Activated T-helper 1 cell treated with anti-CD3 and anti-CD28 coated beads, Interleukin-12 subunit alpha, Interleukin-12 subunit beta, Interleukin-2, Interleukin-4 antibody, amounts not matched to agents 30 ng/mL and 10 ng/mL and 1 ng/mL, durations not matched to agents 14 hours and 24 hours and 36 hours (primary cell): ENCODE measurements around the gene PRR33. TPM values are rescaled to one million over a fixed set of nuclear protein-coding genes. Genes with fewer than 3 reads are reported as not detected.

ENCODE experiments used
- DNase-seq: peaks from one replicate; pipeline ENCODE4 v3.0.0; 2021; ENCODE audit warnings: low spot score
- H3K27ac Mint-ChIP-seq: one replicate; pipeline ENCODE4 v1.8.0; 2021; ENCODE audit warnings: mild to moderate bottlenecking, mixed read lengths
- H3K27me3 Mint-ChIP-seq: one replicate; pipeline ENCODE4 v1.8.0; 2022; ENCODE audit warnings: mild to moderate bottlenecking, moderate library complexity, mixed read lengths; ENCODE audit not compliant: insufficient read depth
- H3K36me3 Mint-ChIP-seq: one replicate; pipeline ENCODE4 v1.8.0; 2021; ENCODE audit warnings: low read depth, mixed read lengths
- H3K4me1 Mint-ChIP-seq: one replicate; pipeline ENCODE4 v1.8.0; 2021; ENCODE audit warnings: low read depth, mixed read lengths
- H3K4me3 Mint-ChIP-seq: one replicate; pipeline ENCODE4 v1.8.0; 2021; ENCODE audit warnings: mild to moderate bottlenecking, moderate library complexity, mixed read lengths
- H3K9me3 Mint-ChIP-seq: one replicate; pipeline ENCODE4 v1.8.0; 2021; ENCODE audit warnings: mixed read lengths
- intact Hi-C: fragments of 100-400 bp; cut with micrococcal nuclease; formaldehyde crosslinking; loops from one replicate; pipeline ENCODE4 v1.15.1; 2024
- total RNA-seq: library from RNA; stranded (reverse); gene quantifications from 2 replicates; pipeline ENCODE4 v1.2.3, GENCODE V29; 2022

Gene PRR33
- total RNA-seq, 1 donor from 2014 or later: 0.05 TPM

DNA sequence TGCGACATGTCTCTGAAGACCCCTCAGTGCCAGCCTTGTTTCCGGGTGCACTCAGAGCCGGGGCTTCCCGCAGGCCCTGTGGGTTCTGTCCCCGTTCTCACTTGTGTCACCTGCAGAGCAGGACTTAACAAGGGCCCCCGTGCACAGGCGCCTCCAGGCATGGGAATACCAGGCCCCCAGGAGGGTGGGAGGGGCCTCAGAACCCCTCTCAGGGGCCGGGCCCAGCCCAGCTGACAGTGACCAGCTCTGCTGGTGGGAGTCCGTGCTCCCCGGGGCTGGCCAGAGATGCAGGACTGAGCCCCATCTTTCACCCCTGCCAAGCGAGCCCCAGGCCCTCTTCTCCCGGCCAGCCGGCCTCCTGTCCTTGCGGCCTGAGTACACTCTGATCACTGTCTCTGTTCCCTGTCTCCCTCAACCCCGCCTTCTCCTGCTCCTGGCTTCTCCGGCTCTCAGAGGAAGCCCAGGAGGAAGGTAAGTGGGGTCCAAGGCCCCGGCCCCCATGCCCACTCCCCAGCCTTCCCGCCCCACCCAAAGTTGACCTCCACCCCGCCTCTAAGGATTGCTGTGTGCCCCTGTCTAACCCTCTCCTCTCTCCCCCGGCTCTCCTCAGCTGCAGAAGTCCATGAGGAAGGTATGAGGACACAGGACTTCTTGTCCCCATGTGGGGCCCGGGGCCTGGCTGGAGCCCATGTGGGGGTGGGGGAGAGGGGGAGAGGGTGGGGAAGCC lies 33.1 kb upstream of the PRR33 start:
- no peak overlapping the region for H3K27ac Mint-ChIP-seq
- H3K36me3 Mint-ChIP-seq: no peaks in the 10 kb centered on the region
- H3K4me1 Mint-ChIP-seq: peaks cover 4% of the 10 kb centered on the region

GRCh38 chr11:1924181-1924580 lies 32.5 kb upstream of the PRR33 start:
- Mint-ChIP-seq H3K4me3 (no peak overlapping the region), H3K9me3 (no peaks in the 10 kb centered on the region), H3K4me1 (peaks cover 4% of the 10 kb centered on the region), H3K27me3 (peaks cover 3% of the 10 kb centered on the region), H3K27ac (no peak overlapping the region), H3K36me3 (no peaks in the 10 kb centered on the region)
- intact Hi-C loops: no loop called here
- DNase-seq: no peak

More for the DNA sequence above, 33.1 kb upstream of the PRR33 start:
- no peak overlapping the region for H3K4me3 Mint-ChIP-seq
- intact Hi-C loops: no loop called here
- H3K27me3 Mint-ChIP-seq: peaks cover 3% of the 10 kb centered on the region
- no peaks in the 10 kb centered on the region for H3K9me3 Mint-ChIP-seq
- no peak for DNase-seq

GRCh38 chr11:1923201-1923956 lies 31.7 kb upstream of the PRR33 start:
- no peaks in the 10 kb centered on the region for H3K36me3 Mint-ChIP-seq

DNA sequence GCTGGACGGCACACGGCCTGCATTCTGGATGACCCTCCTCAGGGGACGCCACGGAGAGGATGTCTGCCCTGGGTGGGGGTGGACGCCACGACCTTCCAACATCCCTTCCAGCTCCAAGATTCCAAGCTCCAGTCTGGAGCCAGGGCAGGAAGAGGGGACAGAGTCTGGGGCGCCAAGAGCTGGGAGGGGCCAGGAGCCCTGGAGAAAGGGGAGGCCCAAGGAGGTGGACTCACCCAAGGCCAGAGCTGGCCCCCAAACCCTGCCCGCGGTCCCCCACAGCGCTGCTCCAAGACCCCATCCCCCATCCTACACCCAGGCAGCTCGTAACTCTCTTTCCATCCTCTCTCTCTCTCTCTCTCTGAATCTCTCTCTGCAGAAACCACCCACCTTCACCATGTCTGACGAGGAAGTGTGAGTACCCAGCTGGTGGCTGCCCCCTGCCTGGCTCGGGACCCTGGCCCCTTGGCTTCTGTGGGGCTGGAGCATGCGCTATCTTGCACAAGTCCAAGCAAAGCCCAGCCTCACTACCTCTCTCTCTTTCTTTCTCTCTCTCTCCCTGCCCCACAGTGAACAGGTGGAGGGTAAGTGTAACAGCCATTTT lies 30.9 kb upstream of the PRR33 start:
- H3K4me3 Mint-ChIP-seq: no peak overlapping the region
- peaks cover 4% of the 10 kb centered on the region for H3K4me1 Mint-ChIP-seq
- no peak overlapping the region for H3K27ac Mint-ChIP-seq
- no peak for DNase-seq
- H3K9me3 Mint-ChIP-seq: no peaks in the 10 kb centered on the region
- H3K36me3 Mint-ChIP-seq: no peaks in the 10 kb centered on the region
- intact Hi-C loops: no loop called here
- peaks cover 3% of the 10 kb centered on the region for H3K27me3 Mint-ChIP-seq

More at GRCh38 chr11:1923201-1923956, 31.7 kb upstream of the PRR33 start:
- H3K27ac Mint-ChIP-seq: no peak overlapping the region
- H3K4me3 Mint-ChIP-seq: no peak overlapping the region
- no peaks in the 10 kb centered on the region for H3K9me3 Mint-ChIP-seq
- intact Hi-C loops: no loop called here
- H3K27me3 Mint-ChIP-seq: peaks cover 3% of the 10 kb centered on the region
- peaks cover 4% of the 10 kb centered on the region for H3K4me1 Mint-ChIP-seq
- no peak for DNase-seq

DNA sequence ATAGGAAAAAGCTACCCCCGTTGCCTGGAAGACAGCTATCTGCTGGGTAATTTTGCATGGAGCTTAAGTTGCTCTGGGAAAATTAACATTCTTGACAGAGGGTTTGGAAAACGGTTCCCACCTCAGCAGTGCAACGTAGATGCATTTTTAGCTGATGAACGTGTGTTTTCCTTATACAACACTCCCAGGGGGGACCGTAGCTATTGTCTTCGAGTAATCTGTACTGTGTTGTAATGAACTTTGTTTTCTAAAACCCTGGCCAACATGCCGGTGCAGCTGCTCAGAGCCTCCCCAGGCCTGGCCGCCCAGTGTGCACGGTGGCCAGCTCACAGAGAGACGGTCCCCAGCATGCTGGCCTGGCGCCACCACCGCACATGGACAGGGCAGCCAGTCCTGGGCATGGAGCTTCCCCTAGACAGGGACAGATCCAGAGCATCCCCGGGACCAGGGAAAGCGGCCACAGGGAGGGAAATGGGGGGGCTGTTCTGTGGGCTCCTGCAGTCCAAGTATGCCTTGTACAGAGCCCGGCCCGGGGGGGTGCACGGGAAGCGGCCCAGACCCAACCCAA lies 30.0 kb upstream of the PRR33 start:
- intact Hi-C loops: loop anchor here (1.0 kb wide), 1 partner anchor 84 kb away; no protein-coding TSS in a partner anchor
- no peak for DNase-seq
- Mint-ChIP-seq H3K27me3 (peaks cover 3% of the 10 kb centered on the region), H3K4me3 (no peak overlapping the region), H3K4me1 (peaks cover 4% of the 10 kb centered on the region), H3K36me3 (no peaks in the 10 kb centered on the region), H3K9me3 (no peaks in the 10 kb centered on the region), H3K27ac (no peak overlapping the region)

DNA sequence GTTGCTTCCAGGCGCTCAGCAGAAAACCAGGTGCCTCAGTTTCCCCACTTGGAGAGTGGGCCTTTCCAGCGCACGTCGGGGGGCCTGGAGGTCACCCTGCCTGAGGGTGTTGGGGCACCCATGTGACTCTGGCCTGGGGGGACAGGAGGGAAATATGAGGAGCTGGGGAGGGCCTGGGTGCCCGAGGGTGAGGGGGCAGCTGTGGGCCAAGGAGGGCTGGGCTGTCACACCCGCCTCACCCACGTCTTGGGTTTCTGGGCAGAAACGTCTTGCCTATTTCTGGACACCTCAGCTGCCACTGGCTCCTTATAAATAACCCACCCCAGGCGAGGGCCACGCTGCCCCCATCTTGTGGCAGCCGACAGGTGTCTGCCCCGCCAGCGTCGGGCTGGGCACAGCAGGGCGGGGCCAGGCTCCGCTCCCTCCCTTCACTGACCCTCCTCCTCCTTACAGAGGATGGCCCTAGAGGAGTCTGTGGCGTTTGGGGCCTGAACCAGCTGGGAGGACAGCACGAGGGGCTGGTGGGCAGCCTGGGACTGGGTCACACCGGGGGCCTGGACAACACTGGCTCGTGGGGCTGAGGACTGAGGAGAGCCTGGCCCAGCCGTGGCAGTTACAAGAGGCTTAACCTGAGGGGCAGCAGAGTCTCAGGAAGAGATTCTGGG lies 29.3 kb upstream of the PRR33 start:
- Mint-ChIP-seq H3K9me3 (no peaks in the 10 kb centered on the region), H3K27ac (no peak overlapping the region), H3K27me3 (peaks cover 3% of the 10 kb centered on the region), H3K4me3 (no peak overlapping the region), H3K4me1 (peaks cover 4% of the 10 kb centered on the region), H3K36me3 (no peaks in the 10 kb centered on the region)
- intact Hi-C loops: loop anchor here (1.0 kb wide), 1 partner anchor 84 kb away; no protein-coding TSS in a partner anchor
- no peak for DNase-seq

GRCh38 chr11:1920128-1920908 lies 28.6 kb upstream of the PRR33 start:
- H3K36me3 Mint-ChIP-seq: no peaks in the 10 kb centered on the region
- no peaks in the 10 kb centered on the region for H3K9me3 Mint-ChIP-seq
- H3K27ac Mint-ChIP-seq: no peak overlapping the region
- peaks cover 3% of the 10 kb centered on the region for H3K27me3 Mint-ChIP-seq
- intact Hi-C loops: no loop called here
- H3K4me1 Mint-ChIP-seq: peaks cover 4% of the 10 kb centered on the region
- H3K4me3 Mint-ChIP-seq: no peak overlapping the region
- no peak for DNase-seq

DNA sequence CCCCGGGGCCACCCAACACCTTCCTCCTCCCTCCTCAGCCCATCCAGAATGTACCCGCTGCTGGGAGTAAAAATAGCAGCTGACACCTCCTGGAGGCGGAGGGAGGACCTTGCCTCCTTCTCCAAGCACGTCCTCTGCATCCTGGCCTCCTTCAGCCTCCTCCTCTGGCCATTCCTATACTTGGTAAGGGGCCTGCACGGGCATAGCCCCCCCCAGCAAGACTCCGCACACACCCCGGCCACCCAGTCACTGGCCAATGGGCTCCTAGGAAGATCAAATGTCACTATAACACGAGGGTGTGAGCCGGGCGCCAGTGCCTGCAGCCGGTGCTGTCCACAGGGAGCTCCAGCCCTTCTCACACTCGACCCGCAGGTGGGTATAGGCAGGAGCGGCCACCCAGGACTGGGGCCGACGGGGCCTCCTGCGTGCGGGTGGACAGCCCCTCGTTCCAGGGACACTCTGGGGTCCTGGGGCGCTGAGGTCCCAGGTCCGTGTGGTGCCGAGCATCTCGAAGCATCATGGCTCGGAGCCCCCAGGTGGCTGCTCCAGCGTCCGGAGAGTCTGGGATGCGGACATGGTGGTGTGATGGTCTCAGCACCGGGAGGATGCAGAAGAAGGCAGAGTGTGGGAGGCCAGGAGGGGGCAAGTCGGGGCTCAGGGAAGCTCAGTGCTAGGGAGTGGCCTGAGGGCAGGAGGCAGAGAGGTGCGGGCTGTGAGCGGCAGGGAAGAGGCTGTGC lies 27.9 kb upstream of the PRR33 start, which contains the start of gene TNNT3:
Gene TNNT3, plus strand, starts transcription at position 313 of the 737 bp plus-strand sequence. CDS start 3,172 bp downstream, outside the sequence.
- H3K9me3 Mint-ChIP-seq: peaks cover 5% of the 10 kb centered on the region
- H3K4me1 Mint-ChIP-seq: peaks cover 4% of the 10 kb centered on the region
- H3K27ac Mint-ChIP-seq: no peak within 1 kb of the TSS
- no peaks in the 10 kb centered on the region for H3K36me3 Mint-ChIP-seq
- intact Hi-C loops: loop anchor here (5.0 kb wide), 1 partner anchor 37 kb away; no protein-coding TSS in a partner anchor
- no peak within 1 kb of the TSS for H3K4me3 Mint-ChIP-seq
- no peak for DNase-seq
- H3K27me3 Mint-ChIP-seq: peaks cover 3% of the 10 kb centered on the region

GRCh38 chr11:1918436-1919315 lies 27.0 kb upstream of the PRR33 start:
- intact Hi-C loops: loop anchor here (1.0 to 5.0 kb wide), 2 partner anchors 36 to 80 kb away; partner anchors contain the start of gene TNNI2
- Mint-ChIP-seq H3K27me3 (peaks cover under 1% of the 10 kb centered on the region), H3K4me1 (peaks cover 4% of the 10 kb centered on the region), H3K36me3 (no peaks in the 10 kb centered on the region), H3K4me3 (no peak overlapping the region), H3K9me3 (peaks cover 5% of the 10 kb centered on the region), H3K27ac (no peak overlapping the region)
- no peak for DNase-seq

DNA sequence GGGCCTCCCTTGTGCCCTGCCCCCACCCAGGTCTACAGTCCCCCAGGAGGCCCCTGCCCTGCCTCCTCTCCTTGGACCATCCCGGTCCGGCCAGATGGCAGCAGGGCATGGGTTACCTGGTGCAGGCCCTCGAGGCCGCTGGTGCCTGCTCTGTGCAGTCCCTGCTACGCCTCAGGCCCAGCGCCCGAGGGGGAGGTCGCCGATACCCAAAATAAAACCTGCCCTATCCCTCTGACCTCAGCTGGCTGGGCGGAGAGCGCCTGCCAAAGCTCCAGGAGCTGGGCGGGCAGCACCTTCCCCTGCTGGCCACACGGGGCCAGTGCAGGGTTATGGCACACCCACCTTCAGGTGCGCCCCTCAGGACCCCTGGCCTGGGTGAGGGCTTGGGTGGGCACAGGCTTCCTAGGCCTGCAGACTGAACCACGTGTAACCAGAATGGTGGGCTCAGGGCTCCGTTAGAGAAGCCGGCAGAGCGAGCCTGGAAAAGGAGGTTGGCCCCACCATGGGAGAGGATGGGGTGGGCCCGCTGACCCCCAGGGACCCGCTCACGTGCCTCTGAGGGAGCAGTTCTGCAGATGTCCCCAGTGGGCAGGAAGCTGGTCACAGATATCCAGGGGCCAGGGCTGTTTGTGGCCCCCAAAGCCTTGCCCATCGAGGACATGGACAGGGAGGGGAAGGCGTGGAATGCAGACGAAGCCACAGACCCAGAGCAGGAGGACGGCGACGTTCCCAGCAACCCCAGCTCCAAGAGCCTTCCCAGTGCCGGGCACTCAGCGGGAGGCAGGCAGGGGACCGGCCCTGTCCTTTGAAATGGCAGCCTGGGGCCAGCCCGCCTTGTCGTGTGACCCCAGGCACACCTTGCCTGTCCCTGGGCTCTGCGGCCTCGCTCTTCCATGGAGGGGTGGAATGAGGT lies 26.1 kb upstream of the PRR33 start:
- Mint-ChIP-seq H3K27ac (no peak overlapping the region), H3K4me3 (no peak overlapping the region), H3K9me3 (peaks cover 5% of the 10 kb centered on the region), H3K36me3 (no peaks in the 10 kb centered on the region), H3K4me1 (peaks cover 2% of the 10 kb centered on the region), H3K27me3 (no peaks in the 10 kb centered on the region)
- intact Hi-C loops: loop anchor here (1.0 to 5.0 kb wide), 2 partner anchors 35 to 79 kb away; partner anchors contain the start of gene TNNI2
- no peak for DNase-seq
